Lower leg skin (tissue), 4 donors: Measurements from ENCODE around the gene TMEM81. TPM values are rescaled to one million over a fixed set of nuclear protein-coding genes. Genes with fewer than 3 reads are reported as not detected.
A peak's percentile ranks its signal among the peaks of the same experiment; 100 is the strongest.

Experiments used
- DNase-seq, 2 donors: peaks; one replicate each; pipeline ENCODE4 v3.0.0-alpha.2; 2019; ENCODE audit warnings: low spot score in 2 of 2
- H3K4me3 ChIP-seq: fragments of 200-600 bp; sonication (generic); 2 replicates; pipeline ENCODE4 v1.5.1; 2017; ENCODE audit warnings: mild to moderate bottlenecking, low read depth; ENCODE audit not compliant: poor library complexity, severe bottlenecking
- POLR2A ChIP-seq, 2 donors: fragments of 450-650 bp; IDR thresholded peaks; one replicate each; pipeline ENCODE4 v1.6.1; 2016 to 2017; ENCODE audit warnings: antibody characterized with exemption in 2 of 2, mild to moderate bottlenecking in 1 of 2, moderate library complexity in 1 of 2
- whole genome bisulfite sequencing, 2 donors: methylation state at CpG; one replicate each; pipeline ENCODE4 v1.1.5; 2018; 5-methylcytosine and 5-hydroxymethylcytosine counted together
- intact Hi-C: fragments of 100-400 bp; cut with DNase I; formaldehyde crosslinking; loops from one replicate; pipeline ENCODE4 v1.15.0; 2023; ENCODE audit warnings: low total_unique reads
- total RNA-seq, 4 donors: library from RNA; depleted of rRNA; stranded (reverse); fragments of >200 nt; gene quantifications; one replicate each; pipeline ENCODE4 v1.1.0, GENCODE V29; 2016
- TF ChIP-seq, protein P1 (sequence below), 3 donors: fragments of 450-650 bp; IDR thresholded peaks; one replicate each; pipeline ENCODE4 v1.5.1; 2016; ENCODE audit warnings: antibody characterized with exemption in 3 of 3, mild to moderate bottlenecking in 3 of 3, moderate library complexity in 2 of 3

The TMEM81 gene
- total RNA-seq, 4 donors from 2014 or later = 2.3 to 2.8 (median 2.6) TPM

- TF ChIP-seq, protein P1, sequence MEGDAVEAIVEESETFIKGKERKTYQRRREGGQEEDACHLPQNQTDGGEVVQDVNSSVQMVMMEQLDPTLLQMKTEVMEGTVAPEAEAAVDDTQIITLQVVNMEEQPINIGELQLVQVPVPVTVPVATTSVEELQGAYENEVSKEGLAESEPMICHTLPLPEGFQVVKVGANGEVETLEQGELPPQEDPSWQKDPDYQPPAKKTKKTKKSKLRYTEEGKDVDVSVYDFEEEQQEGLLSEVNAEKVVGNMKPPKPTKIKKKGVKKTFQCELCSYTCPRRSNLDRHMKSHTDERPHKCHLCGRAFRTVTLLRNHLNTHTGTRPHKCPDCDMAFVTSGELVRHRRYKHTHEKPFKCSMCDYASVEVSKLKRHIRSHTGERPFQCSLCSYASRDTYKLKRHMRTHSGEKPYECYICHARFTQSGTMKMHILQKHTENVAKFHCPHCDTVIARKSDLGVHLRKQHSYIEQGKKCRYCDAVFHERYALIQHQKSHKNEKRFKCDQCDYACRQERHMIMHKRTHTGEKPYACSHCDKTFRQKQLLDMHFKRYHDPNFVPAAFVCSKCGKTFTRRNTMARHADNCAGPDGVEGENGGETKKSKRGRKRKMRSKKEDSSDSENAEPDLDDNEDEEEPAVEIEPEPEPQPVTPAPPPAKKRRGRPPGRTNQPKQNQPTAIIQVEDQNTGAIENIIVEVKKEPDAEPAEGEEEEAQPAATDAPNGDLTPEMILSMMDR (IDR thresholded peaks at IDR 0.05) = no peak
- no peak for TF ChIP-seq POLR2A (IDR thresholded peaks at IDR 0.05)
Measured at GRCh38 chr1:205065666-205066065, 18.6 kb downstream of the TMEM81 start.

GRCh38 chr1:205064741-205065316 is 19.4 kb downstream of the TMEM81 start:
- TF ChIP-seq, protein P1 (IDR thresholded peaks at IDR 0.05) = no peak
- no peak for TF ChIP-seq POLR2A (IDR thresholded peaks at IDR 0.05)
- 88 to 93% methylated on average over 7 to 9 of the region's 9 CpGs for WGBS, 2 donors
- intact Hi-C loops = loop anchor here (5.0 kb wide), 1 partner anchor 78 kb away; no protein-coding TSS in a partner anchor
- H3K4me3 ChIP-seq = no peak overlapping the region
- peak in 1 of 2 donors; percentile 67 for DNase-seq

More at GRCh38 chr1:205065666-205066065, 18.6 kb downstream of the TMEM81 start:
- 89 to 96% methylated on average over 8 to 14 of the region's 14 CpGs for WGBS, 2 donors
- intact Hi-C loops = no loop called here
- H3K4me3 ChIP-seq = no peak overlapping the region
- DNase-seq = peak in 1 of 2 donors; percentile 31

- H3K4me3 ChIP-seq = no peak overlapping the region
- no peak for DNase-seq
- WGBS, 2 donors = 73 to 87% methylated on average over 11 of the region's 11 CpGs
- intact Hi-C loops = loop anchor here (5.0 kb wide), 1 partner anchor 77 kb away; no protein-coding TSS in a partner anchor
- TF ChIP-seq, protein P1 (IDR thresholded peaks at IDR 0.05) = no peak
- TF ChIP-seq POLR2A (IDR thresholded peaks at IDR 0.05) = no peak
Measured at GRCh38 chr1:205064301-205064700, 20.0 kb downstream of the TMEM81 start.

DNA sequence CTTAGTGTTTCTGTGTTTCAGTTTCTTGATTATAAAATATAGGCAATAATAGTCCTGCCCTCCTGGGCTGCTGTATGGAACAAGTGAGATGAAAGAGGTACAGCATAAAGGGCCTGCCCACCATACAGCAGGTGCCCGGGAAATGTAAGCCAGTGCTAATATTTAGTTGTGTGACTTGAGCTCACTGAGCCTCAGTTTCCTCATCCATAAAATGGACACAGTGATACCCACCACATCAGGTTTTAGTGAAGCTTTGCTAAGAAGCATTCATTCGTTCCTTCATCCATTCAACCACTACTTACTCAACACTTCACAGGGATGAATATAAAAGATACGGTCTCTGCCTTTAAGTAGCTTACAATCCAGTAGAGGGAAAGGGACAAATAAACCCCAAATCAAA is 21.4 kb downstream of the TMEM81 start:
- no peak overlapping the region for H3K4me3 ChIP-seq
- intact Hi-C loops = loop anchor here (5.0 kb wide), 1 partner anchor 76 kb away; no protein-coding TSS in a partner anchor
- DNase-seq = no peak
- TF ChIP-seq, protein P1 (IDR thresholded peaks at IDR 0.05) = no peak
- no peak for TF ChIP-seq POLR2A (IDR thresholded peaks at IDR 0.05)
- WGBS, 2 donors = 94 to 97% methylated on average over 3 of the region's 3 CpGs

DNA sequence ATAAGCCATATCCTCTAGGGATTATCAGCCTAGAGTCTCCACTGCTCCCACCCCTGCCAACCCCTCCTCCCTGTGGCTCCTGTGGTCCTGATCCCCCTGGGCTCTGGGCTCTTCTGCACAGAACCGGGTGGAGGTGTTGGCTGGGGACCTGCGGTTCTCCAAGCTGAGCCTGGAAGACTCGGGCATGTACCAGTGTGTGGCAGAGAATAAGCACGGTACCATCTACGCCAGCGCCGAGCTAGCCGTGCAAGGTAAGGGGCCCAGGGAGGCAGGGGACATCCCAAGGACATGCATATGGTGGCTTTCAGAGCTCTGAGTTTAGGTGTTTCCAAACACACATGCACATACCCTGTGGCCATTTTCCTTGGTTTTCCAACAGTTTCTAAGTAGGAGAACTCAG is 21.9 kb downstream of the TMEM81 start:
- intact Hi-C loops = loop anchor here (5.0 kb wide), 1 partner anchor 75 kb away; no protein-coding TSS in a partner anchor
- H3K4me3 ChIP-seq = no peak overlapping the region
- WGBS, 2 donors = 89 to 91% methylated on average over 8 of the region's 8 CpGs
- TF ChIP-seq, protein P1 (IDR thresholded peaks at IDR 0.05) = no peak
- no peak for TF ChIP-seq POLR2A (IDR thresholded peaks at IDR 0.05)
- no peak for DNase-seq
